Measurements from ENCODE around the gene STARD3. TPM values are rescaled to one million over a fixed set of nuclear protein-coding genes. Genes with fewer than 3 reads are reported as not detected.

Gene STARD3
- total and polyA plus RNA-seq, 9 of the 15 experiments (the other 6 are each of a cell fraction or from before 2014, with no cell fraction given): 0.63 to 87.0 (median 46.0) TPM

- no peak for TF ChIP-seq ZNF436 (CRISPR knock-in tag; IDR thresholded peaks at IDR 0.05)
- peak; percentile 59 for TF ChIP-seq POLR2G (IDR thresholded peaks at IDR 0.05; ENCODE audit: low read depth, low read length)
- TF ChIP-seq MYNN (IDR thresholded peaks at IDR 0.05): 0 out of 2 replicates have a peak, but pooled peaks have one; percentile 20
- no peak for TF ChIP-seq MYNN (CRISPR knock-in tag; IDR thresholded peaks at IDR 0.05)
- TF ChIP-seq POLR2B (IDR thresholded peaks at IDR 0.05; ENCODE audit: low read depth, partially characterized antibody): peak; percentile 33
- no peak for TF ChIP-seq E2F4 (CRISPR knock-in tag; IDR thresholded peaks at IDR 0.05; ENCODE audit: low read depth)
- TF ChIP-seq, protein P1, sequence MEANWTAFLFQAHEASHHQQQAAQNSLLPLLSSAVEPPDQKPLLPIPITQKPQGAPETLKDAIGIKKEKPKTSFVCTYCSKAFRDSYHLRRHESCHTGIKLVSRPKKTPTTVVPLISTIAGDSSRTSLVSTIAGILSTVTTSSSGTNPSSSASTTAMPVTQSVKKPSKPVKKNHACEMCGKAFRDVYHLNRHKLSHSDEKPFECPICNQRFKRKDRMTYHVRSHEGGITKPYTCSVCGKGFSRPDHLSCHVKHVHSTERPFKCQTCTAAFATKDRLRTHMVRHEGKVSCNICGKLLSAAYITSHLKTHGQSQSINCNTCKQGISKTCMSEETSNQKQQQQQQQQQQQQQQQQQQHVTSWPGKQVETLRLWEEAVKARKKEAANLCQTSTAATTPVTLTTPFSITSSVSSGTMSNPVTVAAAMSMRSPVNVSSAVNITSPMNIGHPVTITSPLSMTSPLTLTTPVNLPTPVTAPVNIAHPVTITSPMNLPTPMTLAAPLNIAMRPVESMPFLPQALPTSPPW (CRISPR knock-in tag; IDR thresholded peaks at IDR 0.05): peak; percentile 54
- TF ChIP-seq POLR2A (conservative IDR thresholded peaks at IDR 0.05): peak; percentile 47; the same call in 1 of the 2 replicates
- peak; percentile 97 for TF ChIP-seq ZBTB7A (IDR thresholded peaks at IDR 0.05; ENCODE audit: borderline replicate concordance, control insufficient read depth, low read depth, low read length)
- TF ChIP-seq LARP7 (IDR thresholded peaks at IDR 0.05): 0 out of 2 replicates have a peak, but pooled peaks have one; percentile 41
- TF ChIP-seq, protein P2, sequence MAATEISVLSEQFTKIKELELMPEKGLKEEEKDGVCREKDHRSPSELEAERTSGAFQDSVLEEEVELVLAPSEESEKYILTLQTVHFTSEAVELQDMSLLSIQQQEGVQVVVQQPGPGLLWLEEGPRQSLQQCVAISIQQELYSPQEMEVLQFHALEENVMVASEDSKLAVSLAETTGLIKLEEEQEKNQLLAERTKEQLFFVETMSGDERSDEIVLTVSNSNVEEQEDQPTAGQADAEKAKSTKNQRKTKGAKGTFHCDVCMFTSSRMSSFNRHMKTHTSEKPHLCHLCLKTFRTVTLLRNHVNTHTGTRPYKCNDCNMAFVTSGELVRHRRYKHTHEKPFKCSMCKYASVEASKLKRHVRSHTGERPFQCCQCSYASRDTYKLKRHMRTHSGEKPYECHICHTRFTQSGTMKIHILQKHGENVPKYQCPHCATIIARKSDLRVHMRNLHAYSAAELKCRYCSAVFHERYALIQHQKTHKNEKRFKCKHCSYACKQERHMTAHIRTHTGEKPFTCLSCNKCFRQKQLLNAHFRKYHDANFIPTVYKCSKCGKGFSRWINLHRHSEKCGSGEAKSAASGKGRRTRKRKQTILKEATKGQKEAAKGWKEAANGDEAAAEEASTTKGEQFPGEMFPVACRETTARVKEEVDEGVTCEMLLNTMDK (IDR thresholded peaks at IDR 0.05; ENCODE audit: borderline replicate concordance, insufficient read depth, low read depth, low read length, poor library complexity, severe bottlenecking): peak; percentile 5
- TF ChIP-seq RAD21 (CRISPR knock-in tag; conservative IDR thresholded peaks at IDR 0.05 in 1 of 2, IDR thresholded peaks at IDR 0.05 in 1 of 2): peak; percentile 69 to 85
- no peak for TF ChIP-seq RUNX1 (IDR thresholded peaks at IDR 0.05; ENCODE audit: low read depth)
- no peak for TF ChIP-seq SIN3B (IDR thresholded peaks at IDR 0.05; ENCODE audit: low read depth)
- peak; percentile 78; the same call in 1 of the 2 replicates for TF ChIP-seq ARID2 (IDR thresholded peaks at IDR 0.05)
- peak in 1 of 2 experiments; percentile 36; a peak in 2 of 4 replicates for TF ChIP-seq NRF1 (conservative IDR thresholded peaks at IDR 0.05 in 1 of 2, IDR thresholded peaks at IDR 0.05 in 1 of 2)
Measured at GRCh38 chr17:39671651-39672521, 34.9 kb downstream of the STARD3 start (continued).
